Hepatocyte (in vitro differentiated cells): ENCODE data around the gene CARD10. TPM values are rescaled to one million over a fixed set of nuclear protein-coding genes. Genes with fewer than 3 reads are reported as not detected.

Experiments used
- DNase-seq: peaks from one replicate; pipeline ENCODE4 v3.0.0-alpha.2; 2016; ENCODE audit warnings: low spot score
- H2AFZ ChIP-seq: fragments of 200-600 bp; sonication (generic); 2 replicates; pipeline ENCODE4 v1.6.0; 2016; ENCODE audit warnings: antibody characterized with exemption, mild to moderate bottlenecking
- H3K27ac ChIP-seq: fragments of 200-600 bp; sonication (generic); 2 replicates; pipeline ENCODE4 v1.5.1; 2016; ENCODE audit warnings: mild to moderate bottlenecking
- H3K27me3 ChIP-seq: fragments of 200-600 bp; sonication (generic); 2 replicates; pipeline ENCODE4 v1.6.1; 2016
- H3K36me3 ChIP-seq: fragments of 200-600 bp; sonication (generic); replicated peaks from 2 replicates; pipeline ENCODE4 v1.5.1; 2016; ENCODE audit warnings: low read depth; ENCODE audit not compliant: insufficient read depth
- H3K4me1 ChIP-seq: fragments of 200-600 bp; sonication (generic); 2 replicates; pipeline ENCODE4 v1.5.1; 2016; ENCODE audit warnings: mild to moderate bottlenecking, moderate library complexity; ENCODE audit not compliant: insufficient read depth
- H3K4me2 ChIP-seq: fragments of 200-600 bp; sonication (generic); 2 replicates; pipeline ENCODE4 v1.6.0; 2016
- H3K4me3 ChIP-seq: fragments of 200-600 bp; sonication (generic); 2 replicates; pipeline ENCODE4 v1.5.1; 2016; ENCODE audit warnings: mild to moderate bottlenecking
- H3K79me2 ChIP-seq: fragments of 200-600 bp; sonication (generic); 2 replicates; pipeline ENCODE4 v1.6.0; 2017; ENCODE audit warnings: mild to moderate bottlenecking
- H3K9me2 ChIP-seq: fragments of 200-600 bp; sonication (generic); replicated peaks from 2 replicates; pipeline ENCODE4 v1.6.0; 2017; ENCODE audit warnings: mild to moderate bottlenecking; ENCODE audit not compliant: insufficient read depth
- H3K9me3 ChIP-seq: fragments of 200-600 bp; sonication (generic); 2 replicates; pipeline ENCODE4 v1.5.1; 2016; ENCODE audit warnings: low read depth, mild to moderate bottlenecking
- H4K20me1 ChIP-seq: fragments of 200-600 bp; sonication (generic); 2 replicates; pipeline ENCODE4 v1.6.0; 2016; ENCODE audit warnings: mild to moderate bottlenecking; ENCODE audit not compliant: insufficient read depth, poor library complexity, severe bottlenecking
- EZH2 ChIP-seq: fragments of 200-600 bp; sonication (generic); IDR thresholded peaks from 2 replicates; pipeline ENCODE4 v1.6.1; 2016; ENCODE audit warnings: antibody characterized with exemption, mild to moderate bottlenecking, borderline replicate concordance
- EZH2phosphoT487 ChIP-seq: fragments of 200-600 bp; sonication (generic); IDR thresholded peaks from one replicate; pipeline ENCODE4 v1.6.1; 2018; ENCODE audit warnings: antibody characterized with exemption, mild to moderate bottlenecking, low read depth, moderate library complexity; ENCODE audit not compliant: unreplicated experiment, severe bottlenecking
- WGBS: methylation state at CpG from one replicate; pipeline ENCODE4 v1.1.6; 2016; ENCODE audit warnings: low lambda C conversion rate; ENCODE audit errors: missing lambda C conversion rate; 5-methylcytosine and 5-hydroxymethylcytosine counted together
- polyA plus RNA-seq: library from polyadenylated mRNA; unstranded; fragments of >200 nt; fragmentation: Nextera tagmentation; extraction: Ambion mirVana; gene quantifications from 2 replicates; pipeline ENCODE4 v1.2.1, GENCODE V29; 2016
- total RNA-seq: library from RNA; depleted of rRNA; stranded (reverse); fragments of >200 nt; gene quantifications from 2 replicates; pipeline ENCODE4 v1.2.3, GENCODE V29; 2014
- TF ChIP-seq, protein P1 (sequence below): fragments of 200-600 bp; sonication (generic); IDR thresholded peaks from 2 replicates; pipeline ENCODE4 v1.5.1; 2016; ENCODE audit warnings: antibody characterized with exemption, mild to moderate bottlenecking; ENCODE audit not compliant: poor library complexity

The CARD10 gene
- total and polyA plus RNA-seq, 2 experiments from 2014 or later: 23.4 to 28.7 TPM

DNA sequence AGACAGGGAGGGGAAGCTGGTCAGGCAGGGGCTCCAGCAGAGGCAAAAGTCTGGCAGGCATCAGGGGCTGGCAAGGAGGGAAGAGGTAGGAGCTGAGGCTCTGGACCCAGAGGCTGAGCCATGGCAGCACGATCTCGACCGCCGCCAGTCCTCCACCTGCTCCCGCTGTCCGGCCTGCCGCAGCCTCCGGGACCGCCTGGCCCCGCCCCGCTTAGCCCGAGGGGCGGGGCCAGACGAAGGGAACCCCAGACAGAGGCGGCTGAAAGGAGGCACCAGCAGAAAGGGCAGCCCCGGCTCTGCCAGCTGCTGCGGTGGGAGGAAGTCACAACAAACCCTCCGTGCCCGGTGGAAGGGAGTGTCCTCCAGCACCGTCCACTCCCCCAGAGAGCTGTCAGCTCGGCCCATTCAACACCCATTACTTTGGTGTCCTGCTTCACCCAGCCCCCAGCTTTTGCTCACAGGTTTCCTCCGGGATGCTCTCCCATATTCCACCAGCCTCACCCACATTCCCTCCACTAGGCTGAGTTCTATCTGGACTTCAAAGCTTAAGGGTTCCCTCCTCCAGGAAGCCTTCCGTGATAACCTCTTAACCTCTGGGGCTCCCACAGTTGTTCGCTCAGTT lies 32.9 kb downstream of the CARD10 start, which contains the start of gene MFNG:
Gene MFNG, minus strand, starts transcription at position 161 of the 622 bp plus-strand sequence. CDS start 207 bp downstream, outside the sequence.
- 10% methylated on average over 24 of the region's 24 CpGs for WGBS
- no peaks in the 10 kb centered on the region for H3K27me3 ChIP-seq
- H3K4me1 ChIP-seq: peaks cover 22% of the 10 kb centered on the region
- H3K36me3 ChIP-seq: no peaks in the 10 kb centered on the region
- H3K79me2 ChIP-seq: no peaks in the 10 kb centered on the region
- no peak within 1 kb of the TSS for H3K4me3 ChIP-seq
- H4K20me1 ChIP-seq: no peaks in the 10 kb centered on the region
- no peaks in the 10 kb centered on the region for H3K9me2 ChIP-seq
- DNase-seq: peak; percentile 82
- no peak within 1 kb of the TSS for H3K27ac ChIP-seq
- peak within 1 kb of the TSS; percentile 59 for H3K4me2 ChIP-seq
- H2AFZ ChIP-seq: no peak within 1 kb of the TSS
- TF ChIP-seq, protein P1, sequence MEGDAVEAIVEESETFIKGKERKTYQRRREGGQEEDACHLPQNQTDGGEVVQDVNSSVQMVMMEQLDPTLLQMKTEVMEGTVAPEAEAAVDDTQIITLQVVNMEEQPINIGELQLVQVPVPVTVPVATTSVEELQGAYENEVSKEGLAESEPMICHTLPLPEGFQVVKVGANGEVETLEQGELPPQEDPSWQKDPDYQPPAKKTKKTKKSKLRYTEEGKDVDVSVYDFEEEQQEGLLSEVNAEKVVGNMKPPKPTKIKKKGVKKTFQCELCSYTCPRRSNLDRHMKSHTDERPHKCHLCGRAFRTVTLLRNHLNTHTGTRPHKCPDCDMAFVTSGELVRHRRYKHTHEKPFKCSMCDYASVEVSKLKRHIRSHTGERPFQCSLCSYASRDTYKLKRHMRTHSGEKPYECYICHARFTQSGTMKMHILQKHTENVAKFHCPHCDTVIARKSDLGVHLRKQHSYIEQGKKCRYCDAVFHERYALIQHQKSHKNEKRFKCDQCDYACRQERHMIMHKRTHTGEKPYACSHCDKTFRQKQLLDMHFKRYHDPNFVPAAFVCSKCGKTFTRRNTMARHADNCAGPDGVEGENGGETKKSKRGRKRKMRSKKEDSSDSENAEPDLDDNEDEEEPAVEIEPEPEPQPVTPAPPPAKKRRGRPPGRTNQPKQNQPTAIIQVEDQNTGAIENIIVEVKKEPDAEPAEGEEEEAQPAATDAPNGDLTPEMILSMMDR: no peak
- TF ChIP-seq EZH2phosphoT487 (no peak), EZH2 (no peak)
- no peaks in the 10 kb centered on the region for H3K9me3 ChIP-seq

DNA sequence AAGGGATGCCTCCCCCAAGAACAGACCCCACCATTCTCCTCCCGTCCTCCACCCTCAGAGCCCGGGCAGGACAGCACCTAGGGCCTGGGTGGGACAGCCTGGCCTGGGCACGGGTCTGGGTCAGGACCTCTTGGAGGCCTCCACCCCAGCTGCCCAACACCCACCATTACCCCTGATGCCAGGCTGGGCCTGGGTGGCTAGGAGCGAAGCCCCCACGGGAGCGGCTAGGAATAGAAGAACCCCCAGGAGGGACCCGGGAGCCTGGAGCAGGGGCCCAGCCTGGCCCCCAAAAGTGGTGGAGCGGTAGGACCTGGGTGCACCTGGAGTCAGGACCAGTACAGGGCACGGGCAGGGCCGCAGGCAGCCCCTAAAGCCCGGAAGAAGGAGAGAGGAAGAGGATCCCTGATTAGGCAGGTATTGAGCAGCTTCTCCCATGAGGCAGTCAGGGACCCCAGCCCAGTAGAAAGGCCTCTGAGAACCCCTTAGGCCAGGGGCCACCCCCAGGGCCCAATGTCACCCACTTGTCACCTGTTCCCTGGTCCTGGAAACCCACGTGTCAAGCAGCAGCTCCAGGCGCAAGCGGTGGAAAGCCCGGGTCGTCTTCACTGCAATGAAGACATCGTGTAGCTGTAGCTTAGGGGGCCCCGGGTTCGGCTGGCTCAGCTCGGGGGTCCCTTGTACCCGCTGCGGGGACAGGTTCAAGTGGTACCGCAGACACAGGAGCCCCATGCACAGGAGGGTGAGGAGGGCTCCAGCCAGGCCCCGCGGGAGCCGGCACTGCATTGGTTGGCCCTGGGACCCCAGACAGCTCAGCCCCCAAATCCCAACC lies 33.6 kb downstream of the CARD10 start:
- H3K36me3 ChIP-seq: no peaks in the 10 kb centered on the region
- no peak overlapping the region for H3K4me3 ChIP-seq
- H3K9me2 ChIP-seq: no peaks in the 10 kb centered on the region
- H2AFZ ChIP-seq: no peak overlapping the region
- H3K4me2 ChIP-seq: peak overlapping the region; percentile 59
- no peaks in the 10 kb centered on the region for H3K27me3 ChIP-seq
- 89% methylated on average over 25 of the region's 26 CpGs for WGBS
- TF ChIP-seq EZH2: no peak
- TF ChIP-seq, protein P1: no peak
- no peak for TF ChIP-seq EZH2phosphoT487
- peaks cover 22% of the 10 kb centered on the region for H3K4me1 ChIP-seq
- no peak overlapping the region for H3K27ac ChIP-seq
- H3K79me2 ChIP-seq: no peaks in the 10 kb centered on the region
- no peaks in the 10 kb centered on the region for H3K9me3 ChIP-seq
- no peak for DNase-seq
- H4K20me1 ChIP-seq: no peaks in the 10 kb centered on the region

DNA sequence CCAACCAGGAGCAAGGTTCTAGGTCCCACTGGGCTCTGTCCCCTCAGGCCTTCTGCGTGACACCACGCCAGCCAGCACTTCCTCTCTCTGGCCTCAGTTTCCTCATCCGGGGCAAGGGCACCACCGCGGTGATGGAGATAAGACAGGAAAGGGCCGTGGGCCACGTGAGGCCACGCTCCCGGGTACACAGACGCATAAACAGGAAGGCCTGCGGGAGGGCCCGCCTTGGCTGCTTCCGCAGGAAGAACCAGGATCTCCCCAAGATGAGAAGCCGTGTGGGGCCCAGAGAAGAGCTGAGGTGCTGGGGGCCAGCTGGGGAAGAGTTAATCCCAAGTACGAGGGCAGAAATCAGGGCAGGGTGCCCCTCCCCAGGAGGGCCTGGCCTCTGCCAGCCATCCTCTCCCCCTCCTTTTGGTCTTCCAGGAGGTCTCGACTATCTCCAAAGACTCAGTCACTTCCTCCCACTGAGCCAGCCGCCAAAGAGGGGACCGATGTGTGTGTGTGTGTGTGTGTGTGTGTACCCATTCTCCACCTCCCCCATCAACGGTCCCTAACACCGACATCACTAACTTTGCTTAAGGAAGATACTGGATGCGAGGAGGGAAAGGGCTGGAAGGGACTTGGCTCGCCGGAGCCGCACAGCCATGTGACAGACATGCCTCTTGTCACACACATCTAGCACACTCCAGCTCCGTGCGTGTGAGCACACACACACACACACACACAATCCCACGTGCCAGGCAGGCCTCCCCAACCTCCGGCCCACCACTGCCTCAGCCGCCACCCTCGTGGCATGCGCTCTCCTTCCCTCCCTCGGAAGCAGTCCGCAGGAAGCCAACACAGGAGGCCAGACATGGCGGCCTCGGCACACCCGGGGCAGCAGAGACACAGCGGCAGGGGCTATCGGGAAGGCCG lies 34.5 kb downstream of the CARD10 start:
- no peaks in the 10 kb centered on the region for H3K9me2 ChIP-seq

More for the DNA sequence above, 34.5 kb downstream of the CARD10 start:
- TF ChIP-seq EZH2 (no peak), EZH2phosphoT487 (no peak)
- TF ChIP-seq, protein P1: no peak
- no peak for DNase-seq
- Histone ChIP-seq H2AFZ (no peak overlapping the region), H3K27me3 (no peaks in the 10 kb centered on the region), H3K79me2 (no peaks in the 10 kb centered on the region), H3K4me3 (no peak overlapping the region), H4K20me1 (no peaks in the 10 kb centered on the region), H3K36me3 (no peaks in the 10 kb centered on the region), H3K4me1 (peaks cover 22% of the 10 kb centered on the region), H3K27ac (no peak overlapping the region), H3K9me3 (no peaks in the 10 kb centered on the region), H3K4me2 (no peak overlapping the region)
- WGBS: 87% methylated on average over 36 of the region's 39 CpGs
